ENCODE measurements around the gene PDE4D.

Gene PDE4D

GRCh38 chr5:58967597-58968281, 925.8 kb downstream of the PDE4D start:
- no peak for ATAC-seq
- TF ChIP-seq GLIS3 (CRISPR knock-in tag; IDR thresholded peaks at IDR 0.05) (no peak), RARB (CRISPR knock-in tag; IDR thresholded peaks at IDR 0.05) (no peak), POU6F1 (CRISPR knock-in tag; IDR thresholded peaks at IDR 0.05; ENCODE audit: borderline replicate concordance, low read depth) (no peak), ZC3H10 (CRISPR knock-in tag; IDR thresholded peaks at IDR 0.05) (no peak), TCF4 (CRISPR knock-in tag; IDR thresholded peaks at IDR 0.05; ENCODE audit: borderline replicate concordance) (no peak), CSDC2 (CRISPR knock-in tag; IDR thresholded peaks at IDR 0.05) (no peak), ISL1 (CRISPR knock-in tag; IDR thresholded peaks at IDR 0.05) (no peak), ZNF565 (CRISPR knock-in tag; conservative IDR thresholded peaks at IDR 0.05; ENCODE audit: low read depth) (no peak)

- TF ChIP-seq RARB (CRISPR knock-in tag; IDR thresholded peaks at IDR 0.05) = no peak
- TF ChIP-seq CREB5 (CRISPR knock-in tag; IDR thresholded peaks at IDR 0.05; ENCODE audit: low read depth) = no peak
- TF ChIP-seq ZFP3 (CRISPR knock-in tag; IDR thresholded peaks at IDR 0.05) = no peak
- no peak for ATAC-seq
Observed at GRCh38 chr5:58965677-58966414, 927.7 kb downstream of the PDE4D start.

GRCh38 chr5:58963821-58964220, 929.7 kb downstream of the PDE4D start:
- ATAC-seq = no peak
- TF ChIP-seq SNAI2 (CRISPR knock-in tag; IDR thresholded peaks at IDR 0.05) (no peak), ESRRG (CRISPR knock-in tag; IDR thresholded peaks at IDR 0.05) (no peak), OSR1 (CRISPR knock-in tag; IDR thresholded peaks at IDR 0.05) (no peak), ZFP30 (CRISPR knock-in tag; IDR thresholded peaks at IDR 0.05) (no peak), ZFP3 (CRISPR knock-in tag; IDR thresholded peaks at IDR 0.05) (no peak), ARNTL (CRISPR knock-in tag; IDR thresholded peaks at IDR 0.05; ENCODE audit: borderline replicate concordance, low read depth) (no peak), GLIS3 (CRISPR knock-in tag; IDR thresholded peaks at IDR 0.05) (no peak), CREB5 (CRISPR knock-in tag; IDR thresholded peaks at IDR 0.05; ENCODE audit: low read depth) (no peak), TOX (CRISPR knock-in tag; IDR thresholded peaks at IDR 0.05; ENCODE audit: borderline replicate concordance) (no peak), POU6F1 (CRISPR knock-in tag; IDR thresholded peaks at IDR 0.05; ENCODE audit: borderline replicate concordance, low read depth) (no peak), ZC3H10 (CRISPR knock-in tag; IDR thresholded peaks at IDR 0.05) (no peak), ZNF8 (CRISPR knock-in tag; IDR thresholded peaks at IDR 0.05) (no peak), CSDC2 (CRISPR knock-in tag; IDR thresholded peaks at IDR 0.05) (no peak), ZNF70 (CRISPR knock-in tag; IDR thresholded peaks at IDR 0.05) (no peak), TCF4 (CRISPR knock-in tag; IDR thresholded peaks at IDR 0.05; ENCODE audit: borderline replicate concordance) (no peak), RARB (CRISPR knock-in tag; IDR thresholded peaks at IDR 0.05) (no peak)

- ATAC-seq = no peak
- TF ChIP-seq CSDC2 (CRISPR knock-in tag; IDR thresholded peaks at IDR 0.05) (no peak), ESRRG (CRISPR knock-in tag; IDR thresholded peaks at IDR 0.05) (no peak), ZNF8 (CRISPR knock-in tag; IDR thresholded peaks at IDR 0.05) (no peak), ZNF565 (CRISPR knock-in tag; conservative IDR thresholded peaks at IDR 0.05; ENCODE audit: low read depth) (no peak)
Observed at GRCh38 chr5:58963361-58963760, 930.2 kb downstream of the PDE4D start.

Measured in SK-N-SH treated with all-trans-retinoic acid at 6 μM for 48 hours (cell line).